Kidney (tissue), 14 donors: ENCODE results near the gene ANKRD11. TPM values are rescaled to one million over a fixed set of nuclear protein-coding genes. Genes with fewer than 3 reads are reported as not detected.
A peak's percentile ranks its signal among the peaks of the same experiment; 100 is the strongest.

ENCODE experiments used
- DNase-seq, 5 donors: peaks; one replicate each; pipeline ENCODE4 v3.0.0-alpha.2; 2013 to 2020
- FAIRE-seq: peaks from 2 replicates; lab custom pipeline; 2012; peaks lifted over from hg19 to GRCh38; lab: Jason Lieb, UNC
- H3K27ac ChIP-seq, 2 donors: one replicate each; pipeline ENCODE4 v1.7.0; 2013; ENCODE audit warnings: low read depth in 2 of 2, low read length in 2 of 2, inconsistent platforms in 1 of 2
- H3K27me3 ChIP-seq: one replicate; pipeline ENCODE4 v1.7.1; 2013; ENCODE audit warnings: low read length, inconsistent platforms; ENCODE audit not compliant: control insufficient read depth, insufficient read depth
- H3K36me3 ChIP-seq, 3 donors: one replicate each; pipeline versions ENCODE4 v1.7.0 to v1.7.1; 2013; ENCODE audit warnings: low read length in 3 of 3, control low read depth in 1 of 3, inconsistent platforms in 1 of 3; ENCODE audit not compliant: insufficient read depth in 3 of 3, control insufficient read depth in 2 of 3
- H3K4me1 ChIP-seq, 3 donors: one replicate each; pipeline versions ENCODE4 v1.7.0 to v1.7.1; 2013; ENCODE audit warnings: low read length in 3 of 3, inconsistent platforms in 1 of 3, low read depth in 1 of 3; ENCODE audit not compliant: control insufficient read depth in 2 of 3, insufficient read depth in 2 of 3
- H3K4me3 ChIP-seq, 3 donors: one replicate each; pipeline versions ENCODE4 v1.7.0 to v1.8.1; 2013; ENCODE audit warnings: low read length in 3 of 3, control low read depth in 1 of 3, inconsistent platforms in 1 of 3
- H3K9ac ChIP-seq, 3 donors: one replicate each; pipeline versions ENCODE4 v1.7.0 to v1.7.1; 2013; ENCODE audit warnings: low read length in 3 of 3, control low read depth in 1 of 3, inconsistent platforms in 1 of 3
- H3K9me3 ChIP-seq, 3 donors: one replicate each; pipeline versions ENCODE4 v1.7.0 to v1.7.1; 2013; ENCODE audit warnings: low read length in 3 of 3, control low read depth in 1 of 3, inconsistent platforms in 1 of 3; ENCODE audit not compliant: control insufficient read depth in 2 of 3, insufficient read depth in 1 of 3
- intact Hi-C: fragments of 100-400 bp; cut with DNase I; formaldehyde crosslinking; loops from one replicate; pipeline ENCODE4 v1.11.1; 2022
- polyA plus RNA-seq: library from polyadenylated mRNA; stranded (reverse); fragments of 350-450 nt; fragmentation: Illumina TruSeq; extraction: RNeasy Lipid Tissue Mini Kit (QIAGEN cat#74804); gene quantifications from one replicate; pipeline ENCODE4 v1.2.3, GENCODE V29; 2014; ENCODE audit warnings: low read depth, low replicate concordance; ENCODE audit not compliant: insufficient read depth
- total RNA-seq: library from RNA; stranded (reverse); fragmentation: NEBNext Ultra II Directional; extraction: Animal tissue kit (Norgen Biotek cat#: 25700); gene quantifications from one replicate; pipeline ENCODE4 v1.2.1, GENCODE V29; 2021
- TF ChIP-seq, protein P1 (sequence below): IDR thresholded peaks from 3 replicates; pipeline ENCODE4 v1.5.1; 2012; ENCODE audit warnings: mild to moderate bottlenecking, moderate library complexity, borderline replicate concordance; ENCODE audit not compliant: insufficient read depth; ENCODE audit errors: extremely low read depth
- donor health status: control.
- donor health status: control.
- donor health status: control.
- donor health status: control.
- donor health status: control.
- donor health status: DM: yes; HTN: yes; CAD: no.
- donor health status: Normal renal cell carcinoma (clear cell type).

Gene ANKRD11
- total and polyA plus RNA-seq, 2 donors from 2014 or later = 36.2 to 154 TPM

- TF ChIP-seq, protein P1, sequence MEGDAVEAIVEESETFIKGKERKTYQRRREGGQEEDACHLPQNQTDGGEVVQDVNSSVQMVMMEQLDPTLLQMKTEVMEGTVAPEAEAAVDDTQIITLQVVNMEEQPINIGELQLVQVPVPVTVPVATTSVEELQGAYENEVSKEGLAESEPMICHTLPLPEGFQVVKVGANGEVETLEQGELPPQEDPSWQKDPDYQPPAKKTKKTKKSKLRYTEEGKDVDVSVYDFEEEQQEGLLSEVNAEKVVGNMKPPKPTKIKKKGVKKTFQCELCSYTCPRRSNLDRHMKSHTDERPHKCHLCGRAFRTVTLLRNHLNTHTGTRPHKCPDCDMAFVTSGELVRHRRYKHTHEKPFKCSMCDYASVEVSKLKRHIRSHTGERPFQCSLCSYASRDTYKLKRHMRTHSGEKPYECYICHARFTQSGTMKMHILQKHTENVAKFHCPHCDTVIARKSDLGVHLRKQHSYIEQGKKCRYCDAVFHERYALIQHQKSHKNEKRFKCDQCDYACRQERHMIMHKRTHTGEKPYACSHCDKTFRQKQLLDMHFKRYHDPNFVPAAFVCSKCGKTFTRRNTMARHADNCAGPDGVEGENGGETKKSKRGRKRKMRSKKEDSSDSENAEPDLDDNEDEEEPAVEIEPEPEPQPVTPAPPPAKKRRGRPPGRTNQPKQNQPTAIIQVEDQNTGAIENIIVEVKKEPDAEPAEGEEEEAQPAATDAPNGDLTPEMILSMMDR = no peak
- no peaks in the 10 kb centered on the region for H3K9me3 ChIP-seq
- H3K4me3 ChIP-seq = no peak overlapping the region
- no peak overlapping the region for H3K9ac ChIP-seq
- no peaks in the 10 kb centered on the region for H3K27me3 ChIP-seq
- DNase-seq = no peak
- no peaks in the 10 kb centered on the region for H3K36me3 ChIP-seq
- H3K27ac ChIP-seq = no peak overlapping the region
- intact Hi-C loops = no loop called here
- peaks cover 7 to 30% (median 26%) of the 10 kb centered on the region in 3 donors for H3K4me1 ChIP-seq
- FAIRE-seq = no peak
These were observed 142.6 kb downstream of the ANKRD11 start for GRCh38 chr16:89347807-89348206.

GRCh38 chr16:89346869-89347268 is 143.5 kb downstream of the ANKRD11 start:
- Histone ChIP-seq H3K4me1 (peaks cover 7 to 21% (median 20%) of the 10 kb centered on the region in 3 donors), H3K4me3 (no peak overlapping the region), H3K9me3 (no peaks in the 10 kb centered on the region), H3K9ac (no peak overlapping the region), H3K36me3 (no peaks in the 10 kb centered on the region), H3K27me3 (no peaks in the 10 kb centered on the region), H3K27ac (no peak overlapping the region)
- intact Hi-C loops = no loop called here
- DNase-seq = peak in 1 of 5 donors; percentile 50
- FAIRE-seq = no peak
- TF ChIP-seq, protein P1 = no peak

GRCh38 chr16:89345642-89346150 is 144.7 kb downstream of the ANKRD11 start:
- intact Hi-C loops = no loop called here
- TF ChIP-seq, protein P1 = no peak
- DNase-seq = no peak
- Histone ChIP-seq H3K4me3 (no peak overlapping the region), H3K27me3 (no peaks in the 10 kb centered on the region), H3K9ac (no peak overlapping the region), H3K9me3 (no peaks in the 10 kb centered on the region), H3K27ac (peak overlapping the region in 1 of 2 donors; percentile 1), H3K4me1 (peaks cover 7 to 21% (median 20%) of the 10 kb centered on the region in 3 donors), H3K36me3 (no peaks in the 10 kb centered on the region)
- no peak for FAIRE-seq
